NB4 (cell line): ENCODE results near the gene RBMS1.

Source experiments
- POLR2A ChIP-seq: IDR thresholded peaks from 2 replicates; pipeline ENCODE4 v1.6.1; 2011; ENCODE audit warnings: mild to moderate bottlenecking; ENCODE audit not compliant: insufficient read length; ENCODE audit errors: extremely low read depth
- TF ChIP-seq, protein P1 (sequence below): IDR thresholded peaks from one replicate; pipeline ENCODE4 v1.5.1; 2012; ENCODE audit warnings: low read depth, low read length

GRCh38 chr2:160267022-160267421 lies 226.6 kb downstream of the RBMS1 start:
- no peak for TF ChIP-seq POLR2A
- TF ChIP-seq, protein P1, sequence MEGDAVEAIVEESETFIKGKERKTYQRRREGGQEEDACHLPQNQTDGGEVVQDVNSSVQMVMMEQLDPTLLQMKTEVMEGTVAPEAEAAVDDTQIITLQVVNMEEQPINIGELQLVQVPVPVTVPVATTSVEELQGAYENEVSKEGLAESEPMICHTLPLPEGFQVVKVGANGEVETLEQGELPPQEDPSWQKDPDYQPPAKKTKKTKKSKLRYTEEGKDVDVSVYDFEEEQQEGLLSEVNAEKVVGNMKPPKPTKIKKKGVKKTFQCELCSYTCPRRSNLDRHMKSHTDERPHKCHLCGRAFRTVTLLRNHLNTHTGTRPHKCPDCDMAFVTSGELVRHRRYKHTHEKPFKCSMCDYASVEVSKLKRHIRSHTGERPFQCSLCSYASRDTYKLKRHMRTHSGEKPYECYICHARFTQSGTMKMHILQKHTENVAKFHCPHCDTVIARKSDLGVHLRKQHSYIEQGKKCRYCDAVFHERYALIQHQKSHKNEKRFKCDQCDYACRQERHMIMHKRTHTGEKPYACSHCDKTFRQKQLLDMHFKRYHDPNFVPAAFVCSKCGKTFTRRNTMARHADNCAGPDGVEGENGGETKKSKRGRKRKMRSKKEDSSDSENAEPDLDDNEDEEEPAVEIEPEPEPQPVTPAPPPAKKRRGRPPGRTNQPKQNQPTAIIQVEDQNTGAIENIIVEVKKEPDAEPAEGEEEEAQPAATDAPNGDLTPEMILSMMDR: no peak
